Stimulated activated CD4-positive, alpha-beta T cell treated with anti-CD3 and anti-CD28 coated beads, Interleukin-2, amount 100 ng/mL, for 48 hours (primary cell): Measurements from ENCODE around the gene GOLGA6L22.
A peak's percentile ranks its signal among the peaks of the same experiment; 100 is the strongest.
"Not testable (repeated sequence)": the region's sequence is repeated elsewhere in the genome, so short reads cannot be mapped to it uniquely, and the experiment has no call there.

Experiments
- DNase-seq, 2 donors: peaks; one replicate each; pipeline ENCODE4 v3.0.0-alpha.2; 2020

The GOLGA6L22 gene, protein sequence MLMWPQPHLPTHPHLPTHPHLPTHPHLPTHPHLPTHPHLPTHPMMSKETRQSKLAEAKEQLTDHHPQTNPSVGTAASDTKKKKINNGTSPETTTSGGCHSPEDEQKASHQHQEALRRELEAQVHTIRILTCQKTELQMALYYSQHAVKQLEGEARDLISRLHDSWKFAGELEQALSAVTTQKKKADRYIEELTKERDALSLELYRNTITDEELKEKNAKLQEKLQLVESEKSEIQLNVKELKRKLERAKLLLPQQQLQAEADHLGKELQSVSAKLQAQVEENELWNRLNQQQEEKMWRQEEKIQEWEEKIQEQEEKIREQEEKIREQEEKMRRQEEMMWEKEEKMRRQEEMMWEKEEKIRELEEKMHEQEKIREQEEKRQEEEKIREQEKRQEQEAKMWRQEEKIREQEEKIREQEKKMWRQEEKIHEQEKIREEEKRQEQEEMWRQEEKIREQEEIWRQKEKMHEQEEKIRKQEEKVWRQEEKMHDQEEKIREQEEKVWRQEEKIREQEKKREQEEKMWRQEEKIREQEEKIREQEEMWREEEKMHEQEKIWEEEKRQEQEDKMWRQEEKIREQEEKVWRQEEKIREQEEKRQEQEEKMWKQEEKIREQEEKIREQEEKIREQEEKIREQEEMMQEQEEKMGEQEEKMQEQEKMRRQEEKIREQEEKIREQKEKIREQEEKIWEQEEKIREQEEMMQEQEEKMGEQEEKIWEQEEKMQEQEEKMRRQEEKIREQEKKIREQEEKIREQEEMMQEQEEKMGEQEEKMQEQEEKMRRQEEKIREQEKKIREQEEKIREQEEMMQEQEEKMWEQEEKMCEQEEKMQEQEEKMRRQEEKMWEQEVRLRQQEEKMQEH

DNA sequence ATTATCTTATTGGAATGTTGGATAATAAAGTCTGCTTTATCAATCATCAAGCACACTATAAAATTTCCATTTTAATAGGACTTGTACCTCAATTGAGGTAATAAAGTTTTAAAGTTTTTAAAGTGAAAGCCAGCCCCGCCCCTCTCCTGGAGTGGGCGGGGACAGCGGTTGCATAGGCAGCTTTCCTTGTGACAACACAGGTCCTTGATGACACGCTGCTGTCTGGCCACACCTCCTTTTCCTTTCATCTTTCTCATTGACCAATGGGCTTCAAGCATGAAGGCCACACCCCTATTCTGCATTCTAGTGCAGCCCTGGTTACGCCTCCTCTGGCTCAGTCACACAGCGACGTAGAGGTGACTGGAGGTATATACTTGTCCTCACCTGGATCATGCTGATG lies at the start of gene GOLGA6L22:
TSS of gene GOLGA6L22 (plus strand) at position 301 of the 400 bp plus-strand sequence. CDS start at position 392, 91 bp downstream.
- DNase-seq = not testable (repeated sequence)

DNA sequence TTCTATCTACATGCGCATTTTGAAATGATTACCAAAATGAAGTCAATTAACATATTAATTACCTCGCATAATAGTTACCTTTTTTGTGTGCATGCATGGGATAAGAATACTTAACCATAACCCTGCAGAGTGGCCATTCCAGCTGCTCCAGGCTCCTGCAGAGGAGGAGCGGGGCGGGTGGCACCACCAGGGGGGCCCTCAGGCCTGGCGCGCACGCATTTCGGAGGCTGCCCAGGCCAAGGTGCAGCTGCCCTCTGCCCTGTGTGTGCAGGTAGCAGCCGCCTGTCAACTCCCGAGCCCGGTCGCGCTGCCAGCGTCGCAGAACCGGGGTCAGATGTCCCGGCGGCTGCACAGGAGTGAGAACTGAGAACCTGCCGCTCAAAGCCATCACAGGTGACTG lies 41.4 kb upstream of the GOLGA6L22 start:
- not testable (repeated sequence) for DNase-seq

DNA sequence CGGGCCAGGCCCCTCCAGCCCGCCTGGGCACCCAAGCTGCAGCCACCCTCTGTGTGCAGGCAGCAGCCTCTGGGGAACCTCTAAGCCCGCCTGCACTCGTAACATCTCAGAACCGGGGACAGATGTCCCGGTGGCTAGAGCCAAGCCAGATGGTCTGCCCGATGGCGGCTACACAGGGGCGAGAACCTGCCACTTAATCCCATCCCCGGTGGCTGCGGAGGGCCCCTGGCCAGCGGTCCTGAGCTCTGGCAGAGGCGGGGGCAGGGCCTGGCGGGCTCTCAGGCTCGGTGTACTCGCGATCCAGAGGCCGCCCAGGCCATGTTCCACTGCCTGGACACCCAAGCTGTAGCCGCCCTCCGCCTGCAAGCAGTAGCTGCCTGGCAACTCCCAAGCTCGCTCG lies 40.9 kb upstream of the GOLGA6L22 start:
- not testable (repeated sequence) for DNase-seq

DNA sequence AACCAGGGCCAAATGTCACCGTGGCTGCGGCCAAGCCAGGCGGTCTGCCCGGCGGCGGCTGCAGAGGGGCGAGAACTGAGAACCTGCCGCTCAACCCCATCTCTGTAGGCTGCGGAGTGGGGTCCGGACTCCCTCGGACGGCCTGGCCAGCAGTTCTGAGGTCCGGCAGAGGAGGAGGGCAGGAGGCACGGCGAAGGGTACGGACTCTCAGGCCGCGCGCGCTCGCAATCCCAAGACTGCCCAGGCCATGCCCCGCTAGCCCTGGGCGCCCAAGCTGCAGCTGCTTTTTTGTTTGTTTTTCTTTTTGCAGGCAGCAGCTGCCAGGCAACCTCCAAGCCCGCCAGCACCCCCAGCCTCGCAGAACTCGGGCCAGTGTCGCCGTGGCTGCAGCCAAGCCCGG lies 40.5 kb upstream of the GOLGA6L22 start:
- DNase-seq = not testable (repeated sequence)

DNA sequence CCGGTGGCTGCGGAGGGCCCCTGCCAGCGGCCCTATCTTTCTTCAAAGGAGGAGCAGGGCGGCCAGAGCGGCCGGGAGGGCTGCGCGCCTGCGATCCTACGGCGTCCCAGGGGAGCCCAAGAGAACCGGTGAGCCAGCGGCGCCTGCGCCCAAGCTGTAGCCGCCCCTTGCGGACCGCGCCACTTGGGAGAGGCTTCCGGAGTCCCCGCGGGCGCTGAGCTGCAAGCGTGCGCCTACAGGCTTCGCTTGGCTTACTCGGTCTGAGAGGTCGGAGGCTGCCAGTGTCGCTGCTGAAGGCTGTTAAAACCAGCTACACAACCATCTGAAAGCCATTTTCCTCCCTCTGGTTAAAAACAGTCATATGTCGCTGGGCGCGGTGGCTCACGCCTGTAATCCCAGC lies 40.0 kb upstream of the GOLGA6L22 start:
- DNase-seq = not testable (repeated sequence)

DNA sequence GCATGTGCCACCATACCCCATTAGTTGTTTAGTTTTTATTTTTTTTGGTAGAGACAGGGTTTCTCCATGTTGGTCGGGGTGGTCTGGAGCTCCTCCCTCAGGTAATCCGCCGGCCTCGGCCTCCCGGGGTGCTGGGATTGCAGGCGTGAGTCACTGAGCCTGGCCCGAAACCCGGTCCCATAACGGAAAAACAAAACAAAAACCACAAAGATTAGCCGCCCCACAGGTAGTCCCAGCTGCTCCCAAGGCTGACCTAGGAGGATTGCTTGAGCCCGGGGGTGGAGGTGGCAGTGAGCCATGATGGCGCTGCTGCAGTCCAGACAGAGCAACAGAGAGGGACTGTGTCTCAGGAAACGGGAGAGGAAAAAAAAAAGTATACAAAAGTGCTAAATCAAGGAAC lies 38.4 kb upstream of the GOLGA6L22 start:
- DNase-seq = not testable (repeated sequence)

DNA sequence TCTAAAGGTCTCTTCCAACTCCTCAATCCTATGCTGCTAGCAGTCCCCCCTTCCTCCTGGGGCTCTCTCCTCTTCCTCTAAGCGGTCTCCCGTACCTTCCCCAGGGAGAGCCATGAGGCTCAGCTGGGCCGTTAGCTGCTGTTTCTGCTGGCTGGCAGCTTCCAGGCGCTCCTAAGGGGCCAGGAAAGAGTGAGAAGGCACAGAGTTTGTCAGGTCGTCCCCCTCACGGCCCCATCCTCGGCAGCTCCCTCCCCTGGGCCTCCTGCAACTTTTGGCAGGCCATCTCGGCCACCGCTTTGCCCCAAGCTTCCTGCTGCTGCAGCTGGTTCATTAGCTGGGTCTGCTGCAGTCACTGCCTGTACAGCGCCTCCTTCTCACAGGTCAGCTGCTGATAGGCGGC lies 29.3 kb upstream of the GOLGA6L22 start:
- not testable (repeated sequence) for DNase-seq

GRCh38 chr15:22431687-22432086 lies 27.0 kb upstream of the GOLGA6L22 start:
- DNase-seq = not testable (repeated sequence)

DNA sequence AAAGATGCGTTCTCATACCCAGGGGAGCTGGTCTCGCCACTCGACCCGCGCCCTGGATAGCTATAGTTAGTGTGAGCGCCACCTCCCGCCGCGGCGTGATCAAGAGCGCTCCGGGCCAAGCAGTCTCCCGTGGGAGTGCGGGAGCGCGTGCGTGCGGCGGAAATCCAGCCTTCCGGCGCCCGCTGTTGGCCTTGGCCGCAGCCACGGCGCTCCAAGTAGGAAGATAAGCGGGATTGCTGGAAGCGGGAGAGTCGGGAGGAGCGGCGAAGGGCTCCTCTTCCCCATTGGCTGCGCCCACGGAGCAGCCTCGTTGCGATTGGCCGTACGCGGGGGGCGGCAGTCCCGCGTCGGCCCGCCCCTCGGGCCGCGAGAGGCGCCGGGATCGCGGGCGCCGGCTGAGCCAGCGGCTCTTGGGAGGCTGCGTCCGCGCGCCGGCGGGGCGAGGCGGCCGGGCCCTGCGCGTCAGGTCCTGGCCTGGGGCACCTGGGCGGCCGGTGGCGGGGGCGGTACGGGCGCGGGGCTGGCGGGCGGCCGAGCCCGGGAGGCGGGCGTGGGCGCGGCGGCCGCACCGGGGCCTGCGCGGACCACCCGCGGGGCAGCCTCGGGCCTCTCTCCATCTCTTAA lies 35.9 kb downstream of the GOLGA6L22 start:
- DNase-seq = peak; percentile 4 to 14

DNA sequence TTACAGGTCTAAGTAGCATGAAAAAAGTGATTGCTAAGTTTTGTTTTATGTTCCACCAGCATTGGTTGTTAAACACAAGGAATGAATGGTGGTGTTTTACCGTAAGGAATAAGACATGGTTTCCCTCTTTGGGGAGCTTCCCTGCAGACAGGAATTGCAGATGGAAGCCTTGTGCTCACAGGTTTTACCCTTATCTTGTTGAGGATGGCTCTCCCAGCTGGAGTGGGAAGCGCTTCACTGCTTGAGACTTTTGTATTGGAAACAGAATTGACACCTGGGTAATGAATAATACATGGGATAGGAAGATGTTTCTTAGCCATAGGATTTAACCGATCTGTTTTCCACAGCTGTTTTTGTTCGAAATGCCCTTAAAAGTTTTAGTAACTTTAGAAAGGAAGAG lies 38.5 kb downstream of the GOLGA6L22 start:
- not testable (repeated sequence) for DNase-seq

- not testable (repeated sequence) for DNase-seq
These were observed 39.7 kb downstream of the GOLGA6L22 start for GRCh38 chr15:22498220-22498925.

DNA sequence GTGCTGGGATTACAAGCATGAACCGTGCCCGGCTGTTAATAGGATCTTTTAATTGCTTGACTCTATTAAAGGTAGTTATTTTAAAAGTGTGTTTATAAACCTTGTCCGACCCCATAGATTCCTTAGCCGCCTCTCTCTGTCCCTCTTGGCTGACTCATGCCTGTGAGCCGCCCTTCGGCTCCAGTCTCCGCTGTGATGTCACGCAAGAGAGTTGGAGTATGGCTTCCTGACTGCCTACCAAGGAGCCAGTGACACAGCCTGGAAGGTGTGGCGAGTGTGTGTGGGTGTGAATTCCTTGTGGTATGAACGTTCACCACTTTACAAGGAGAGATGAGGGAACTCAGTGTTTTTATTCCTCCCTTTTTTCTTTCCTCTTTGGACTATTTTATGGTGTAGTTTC lies 43.6 kb downstream of the GOLGA6L22 start:
- DNase-seq = not testable (repeated sequence)

DNA sequence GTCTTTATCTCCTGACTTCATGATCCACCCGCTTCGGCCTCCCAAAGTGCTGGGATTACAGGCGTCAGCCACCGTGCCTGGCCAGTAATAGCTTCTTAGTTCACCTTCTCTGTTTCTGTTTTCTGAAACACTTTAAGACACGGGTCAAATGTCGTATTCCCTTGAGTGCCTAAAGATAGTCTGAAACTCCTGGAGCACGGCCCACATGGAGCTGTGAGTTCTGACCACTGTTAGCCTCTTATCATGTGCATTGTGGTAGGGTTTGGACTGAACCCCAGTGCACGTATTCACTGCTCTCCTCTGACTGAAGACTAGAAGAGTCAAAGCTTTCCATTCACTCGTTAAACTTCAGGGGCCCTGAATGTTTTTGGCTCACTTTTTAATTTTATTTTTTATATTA lies 48.3 kb downstream of the GOLGA6L22 start:
- DNase-seq = not testable (repeated sequence)

GRCh38 chr15:22516140-22516539 lies 57.4 kb downstream of the GOLGA6L22 start:
- not testable (repeated sequence) for DNase-seq
